Left renal pelvis (tissue), 4 donors: Measurements from ENCODE around the gene ABHD8. TPM values are rescaled to one million over a fixed set of nuclear protein-coding genes. Genes with fewer than 3 reads are reported as not detected.

ENCODE experiments used
- DNase-seq, 4 donors: peaks; one replicate each; pipeline ENCODE4 v3.0.0-alpha.2; 2013; ENCODE audit warnings: low read depth in 4 of 4, low spot score in 3 of 4
- polyA plus RNA-seq, 4 donors: library from polyadenylated mRNA; unstranded; fragments of 120-200 nt; gene quantifications; one replicate each; pipeline ENCODE4 v1.2.1, GENCODE V29; 2013; ENCODE audit not compliant: insufficient read length in 4 of 4

The ABHD8 gene
- polyA plus RNA-seq, 4 donors, result 7.8 to 13.5 (median 10.3) TPM

GRCh38 chr19:17321655-17322489 lies 18.6 kb upstream of the ABHD8 start:
- no peak for DNase-seq

- DNase-seq, result no peak
Measured at GRCh38 chr19:17320435-17320834, 17.2 kb upstream of the ABHD8 start.

GRCh38 chr19:17319473-17320238 lies 16.4 kb upstream of the ABHD8 start:
- DNase-seq, result no peak

- no peak for DNase-seq
Measured at GRCh38 chr19:17318966-17319365, 15.7 kb upstream of the ABHD8 start.

- no peak for DNase-seq
Measured at GRCh38 chr19:17314007-17314593, 10.9 kb upstream of the ABHD8 start.

- no peak for DNase-seq
Measured at GRCh38 chr19:17312189-17313113, 9.2 kb upstream of the ABHD8 start.

- DNase-seq, result no peak
Measured at GRCh38 chr19:17311455-17312188, 8.4 kb upstream of the ABHD8 start.

GRCh38 chr19:17309965-17310461 lies 6.8 kb upstream of the ABHD8 start:
- no peak for DNase-seq

GRCh38 chr19:17309198-17309964 lies 6.2 kb upstream of the ABHD8 start, which contains the start of gene DDA1:
Gene DDA1 (plus strand): TSS chr19:17309563. CDS start chr19:17309655, 92 bp downstream.
- peak; percentile 95 to 100 (median 98) for DNase-seq

GRCh38 chr19:17307876-17308377 lies 4.7 kb upstream of the ABHD8 start:
- no peak for DNase-seq

- no peak for DNase-seq
Measured at GRCh38 chr19:17306285-17306714, 3.1 kb upstream of the ABHD8 start.

GRCh38 chr19:17305517-17306284 lies 2.5 kb upstream of the ABHD8 start, which contains the start of gene MRPL34:
Gene MRPL34 (plus strand): TSS chr19:17305872. CDS start chr19:17305893, 21 bp downstream.
- peak; percentile 94 to 97 (median 95) for DNase-seq

GRCh38 chr19:17305216-17305516 lies 1.9 kb upstream of the ABHD8 start:
- no peak for DNase-seq

- no peak for DNase-seq
Measured at GRCh38 chr19:17304386-17305215, 1.4 kb upstream of the ABHD8 start.

- no peak for DNase-seq
Measured at GRCh38 chr19:17303940-17304267, 679 bp upstream of the ABHD8 start.

GRCh38 chr19:17302391-17303166 lies 646 bp downstream of the ABHD8 start:
- DNase-seq, result no peak
